Pancreas (tissue), 10 donors: ENCODE results near the gene ZBED4. TPM values are rescaled to one million over a fixed set of nuclear protein-coding genes. Genes with fewer than 3 reads are reported as not detected.

Experiments used
- ATAC-seq, 4 donors: fragments of 200-7000 bp; cut with Tn5 transposase; one replicate each; pipeline versions ENCODE4 v1.8.0 to v1.9.1; 2020; ENCODE audit warnings: mild to moderate bottlenecking in 4 of 4, moderate library complexity in 4 of 4
- DNase-seq, 6 donors: peaks; one replicate each; pipeline ENCODE4 v3.0.0-alpha.2; 2020
- FAIRE-seq: peaks from 2 replicates; lab custom pipeline; 2012; peaks lifted over from hg19 to GRCh38; lab: Jason Lieb, UNC
- H3K27ac ChIP-seq, 4 donors: fragments of 200-600 bp; sonication (generic); 1 replicate in 3 of 4; 2 replicates in 1 of 4; pipeline versions ENCODE4 v1.5.0 to v1.8.0; 2020
- H3K27me3 ChIP-seq, 4 donors: fragments of 200-600 bp; one replicate each; pipeline ENCODE4 v1.8.0; 2021
- H3K36me3 ChIP-seq, 3 donors: fragments of 200-600 bp; sonication (generic) in 1 of 3; one replicate each; pipeline versions ENCODE4 v1.5.0 to v1.8.0; 2020 to 2021
- H3K4me1 ChIP-seq, 3 donors: fragments of 200-600 bp; one replicate each; pipeline ENCODE4 v1.8.0; 2021
- H3K4me3 ChIP-seq, 4 donors: fragments of 200-600 bp; sonication (generic) in 2 of 4; one replicate each; pipeline versions ENCODE4 v1.5.0 to v1.8.0; 2020 to 2021
- H3K9me3 ChIP-seq, 4 donors: fragments of 200-600 bp; one replicate each; pipeline ENCODE4 v1.8.0; 2021
- CTCF ChIP-seq, 4 donors: fragments of 200-600 bp; sonication (generic) in 3 of 4; IDR thresholded peaks; one replicate each; pipeline versions ENCODE4 v1.5.0 to v1.8.0; 2021; ENCODE audit warnings: antibody characterized with exemption in 4 of 4
- WGBS, 2 donors: extraction: QIAGEN DNeasy Blood & Tissue Kit; methylation state at CpG; one replicate each; pipeline ENCODE4 v1.1.7; 2013; 5-methylcytosine and 5-hydroxymethylcytosine counted together
- intact Hi-C, 3 donors: fragments of 100-400 bp; cut with DNase I; formaldehyde crosslinking; loops; one replicate each; pipeline versions ENCODE4 v1.11.1 to v1.14.2; 2022
- polyA plus RNA-seq, 2 donors: library from polyadenylated mRNA; stranded (reverse); fragments of 200-250 nt; gene quantifications; one replicate each; pipeline ENCODE4 v1.2.3, GENCODE V29; 2013
- total RNA-seq, 6 donors: library from RNA; stranded (reverse); fragmentation: NEBNext Ultra II Directional in 4 of 6; extraction: Animal tissue kit (Norgen Biotek cat#: 25700) in 4 of 6; gene quantifications; one replicate each; pipeline versions ENCODE4 v1.2.1 to v1.2.4, GENCODE V29; 2021 to 2023
- donor health status: healthy with polysubstance abuse.
- donor health status: DM: no; HTN: no; CAD: no; lungs with moderate emphysema.
- donor health status: DM: no; HTN: no; CAD: no.
- donor health status: control.
- donor health status: control.
- donor health status: Bipolar disorder and iron deficiency.
- donor health status: DM: yes; HTN: yes; CAD: no.
- donor health status: DM: no; HTN: no; CAD: no.
- donor health status: DM: no; HTN: no; CAD: no.
- donor health status: DM: yes; HTN: yes; CAD: no.

Gene ZBED4
- total and polyA plus RNA-seq, 8 donors, result 2.4 to 7.2 (median 4.5) TPM

- intact Hi-C loops, result loop anchor here in 1 of 3 donors (5.0 kb wide), 1 partner anchor 57 kb away; no protein-coding TSS in a partner anchor
- Histone ChIP-seq H3K9me3 (no peaks in the 10 kb centered on the region), H3K27ac (peak overlapping the region; percentile 64 to 95 (median 86)), H3K4me1 (peaks cover 14 to 23% (median 19%) of the 10 kb centered on the region in 3 donors), H3K27me3 (no peaks in the 10 kb centered on the region), H3K36me3 (no peaks in the 10 kb centered on the region), H3K4me3 (peak overlapping the region in 2 of 4 donors; percentile 30 to 48)
- TF ChIP-seq CTCF (IDR thresholded peaks at IDR 0.05), result no peak
- DNase-seq, result peak; percentile 76 to 94 (median 87)
- ATAC-seq, result peak; percentile 33 to 52 (median 41)
- no peak for FAIRE-seq
- WGBS, 2 donors, result 10 to 14% methylated on average over 40 to 55 of the region's 56 CpGs
Observed at GRCh38 chr22:49934891-49935557, 81.4 kb downstream of the ZBED4 start.

- Histone ChIP-seq H3K4me1 (peaks cover 14 to 23% (median 19%) of the 10 kb centered on the region in 3 donors), H3K9me3 (no peaks in the 10 kb centered on the region), H3K27ac (peak overlapping the region; percentile 42 to 95 (median 86)), H3K27me3 (no peaks in the 10 kb centered on the region), H3K4me3 (peak overlapping the region in 2 of 4 donors; percentile 30 to 48), H3K36me3 (no peaks in the 10 kb centered on the region)
- WGBS, 2 donors, result 5 to 9% methylated on average over 3 to 14 of the region's 16 CpGs
- FAIRE-seq (no peak), DNase-seq (peak in 2 of 6 donors; percentile 35 to 56), ATAC-seq (no peak)
- intact Hi-C loops, result no loop called here
- no peak for TF ChIP-seq CTCF (IDR thresholded peaks at IDR 0.05)
Observed at GRCh38 chr22:49935561-49935960, 81.9 kb downstream of the ZBED4 start.

- Histone ChIP-seq H3K4me1 (peaks cover 14 to 23% (median 19%) of the 10 kb centered on the region in 3 donors), H3K4me3 (peak overlapping the region in 2 of 4 donors; percentile 30 to 48), H3K27ac (peak overlapping the region; percentile 42 to 95 (median 76)), H3K36me3 (no peaks in the 10 kb centered on the region), H3K9me3 (no peaks in the 10 kb centered on the region), H3K27me3 (no peaks in the 10 kb centered on the region)
- no peak for TF ChIP-seq CTCF (IDR thresholded peaks at IDR 0.05)
- peak; percentile 90 to 93 (median 92) for DNase-seq
- peak; percentile 67 to 82 (median 72) for ATAC-seq
- no peak for FAIRE-seq
- 9 to 12% methylated on average over 40 to 52 of the region's 52 CpGs for WGBS, 2 donors
- intact Hi-C loops, result no loop called here
Observed at GRCh38 chr22:49936018-49936972, 82.7 kb downstream of the ZBED4 start.

GRCh38 chr22:49936973-49937757 lies 83.5 kb downstream of the ZBED4 start:
- ATAC-seq, result no peak
- Histone ChIP-seq H3K9me3 (no peaks in the 10 kb centered on the region), H3K4me3 (no peak overlapping the region), H3K36me3 (no peaks in the 10 kb centered on the region), H3K27me3 (no peaks in the 10 kb centered on the region), H3K4me1 (peaks cover 14 to 23% (median 19%) of the 10 kb centered on the region in 3 donors), H3K27ac (peak overlapping the region; percentile 42 to 95 (median 76))
- intact Hi-C loops, result no loop called here
- TF ChIP-seq CTCF (IDR thresholded peaks at IDR 0.05), result no peak
- 78 to 79% methylated on average over 19 to 21 of the region's 21 CpGs for WGBS, 2 donors
- FAIRE-seq, result no peak
- peak in 5 of 6 donors; percentile 25 to 75 (median 44) for DNase-seq
